Bronchial smooth muscle cell (primary cell): ENCODE results near the gene ARFGAP2. TPM values are rescaled to one million over a fixed set of nuclear protein-coding genes. Genes with fewer than 3 reads are reported as not detected.

Experiments
- total RNA-seq: library from RNA; depleted of rRNA; stranded (reverse); fragments of >200 nt; gene quantifications from 2 replicates; pipeline ENCODE4 v1.2.1, GENCODE V29; 2014

The ARFGAP2 gene
- total RNA-seq, result 85.9 and 86.2 TPM in 2 replicates

GRCh38 chr11:47176328-47177228 lies at the start of gene ARFGAP2:
Gene ARFGAP2, minus strand, starts transcription at chr11:47176879. Its CDS starts 26 bp downstream, at chr11:47176853.

GRCh38 chr11:47186076-47186699 lies 9.5 kb upstream of the ARFGAP2 start, which contains the start of gene PACSIN3:
Gene PACSIN3, minus strand, starts transcription at chr11:47186434. Its CDS starts 3,707 bp downstream, at chr11:47182727.

Other genes with a start within 250 kb of the ARFGAP2 start
- gene CSTPP1, start 240.1 kb downstream of the ARFGAP2 start, total RNA-seq, result 13.2 and 13.4 TPM in 2 replicates
- gene PACSIN3, start 9.6 kb upstream of the ARFGAP2 start, total RNA-seq, result 37.8 and 43.4 TPM in 2 replicates
- 57.4 and 71.6 TPM in 2 replicates for gene DDB2, start 38.1 kb upstream of the ARFGAP2 start, total RNA-seq
- gene ACP2, start 71.9 kb upstream of the ARFGAP2 start, total RNA-seq, result 9.5 and 12.1 TPM in 2 replicates
- gene NR1H3, start 81.1 kb upstream of the ARFGAP2 start, total RNA-seq, result 28.5 and 33.5 TPM in 2 replicates
- 9.6 and 14.6 TPM in 2 replicates for gene MADD, start 93.3 kb upstream of the ARFGAP2 start, total RNA-seq
- gene MYBPC3, start 175.8 kb upstream of the ARFGAP2 start, total RNA-seq, result not detected in 2 replicates
- 0.17 TPM in 1 of 2 replicates, not detected in the other for gene SPI1, start 201.7 kb upstream of the ARFGAP2 start, total RNA-seq
- gene SLC39A13, start 231.7 kb upstream of the ARFGAP2 start, total RNA-seq, result 36.7 and 49.2 TPM in 2 replicates
- gene PSMC3, start 249.6 kb upstream of the ARFGAP2 start, total RNA-seq, result 159 and 200 TPM in 2 replicates